DOHH2 (cell line): ENCODE results near the gene NFE2L2.

ENCODE experiments used
- H3F3A ChIP-seq: fragments of 200-600 bp; sonication (generic), shearing (Covaris generic); 2 replicates; pipeline ENCODE4 v1.6.0; 2016; ENCODE audit warnings: antibody characterized with exemption, mild to moderate bottlenecking; ENCODE audit not compliant: control insufficient read depth, insufficient read depth
- H3K27ac ChIP-seq: fragments of 200-600 bp; sonication (generic); 2 replicates; pipeline ENCODE4 v1.5.1; 2014; ENCODE audit warnings: low read depth, mild to moderate bottlenecking, low read length, moderate library complexity
- H3K27me3 ChIP-seq: fragments of 200-600 bp; sonication (generic); 2 replicates; pipeline ENCODE4 v1.6.1; 2014; ENCODE audit warnings: mild to moderate bottlenecking, low read length, mixed read lengths; ENCODE audit not compliant: control insufficient read depth
- H3K36me3 ChIP-seq: fragments of 200-600 bp; sonication (generic); 2 replicates; pipeline ENCODE4 v1.6.1; 2014; ENCODE audit warnings: mild to moderate bottlenecking, low read length, moderate library complexity, mixed read lengths; ENCODE audit not compliant: control insufficient read depth
- H3K4me1 ChIP-seq: fragments of 200-600 bp; sonication (generic); 2 replicates; pipeline ENCODE4 v1.6.1; 2014; ENCODE audit warnings: mild to moderate bottlenecking, low read length, mixed read lengths; ENCODE audit not compliant: control insufficient read depth
- H3K4me2 ChIP-seq: fragments of 200-600 bp; sonication (generic); 2 replicates; pipeline ENCODE4 v1.6.0; 2014; ENCODE audit warnings: mild to moderate bottlenecking, low read length, moderate library complexity
- H3K4me3 ChIP-seq: fragments of 200-600 bp; sonication (generic); 2 replicates; pipeline ENCODE4 v1.5.1; 2014; ENCODE audit warnings: mild to moderate bottlenecking, low read length, mixed read lengths
- H3K79me2 ChIP-seq: fragments of 200-600 bp; sonication (generic); 2 replicates; pipeline ENCODE4 v1.6.1; 2014; ENCODE audit warnings: mild to moderate bottlenecking, low read length, mixed read lengths; ENCODE audit not compliant: control insufficient read depth
- H3K9me2 ChIP-seq: fragments of 200-600 bp; sonication (generic); replicated peaks from 2 replicates; pipeline ENCODE4 v1.6.1; 2014; ENCODE audit warnings: mild to moderate bottlenecking, low read length, mixed read lengths; ENCODE audit not compliant: control insufficient read depth
- H3K9me3 ChIP-seq: fragments of 200-600 bp; sonication (generic); 2 replicates; pipeline ENCODE4 v1.6.1; 2014; ENCODE audit warnings: antibody characterized with exemption, low read length, mixed read lengths; ENCODE audit not compliant: control insufficient read depth, insufficient read depth
- H4K20me1 ChIP-seq: fragments of 200-600 bp; sonication (generic); 2 replicates; pipeline ENCODE4 v1.6.0; 2014; ENCODE audit warnings: low read depth, mild to moderate bottlenecking, antibody characterized with exemption, low read length, moderate library complexity; ENCODE audit not compliant: control insufficient read depth, insufficient read depth
- EZH2phosphoT487 ChIP-seq: fragments of 200-600 bp; sonication (generic); IDR thresholded peaks from 2 replicates; pipeline ENCODE4 v1.6.1; 2017; ENCODE audit warnings: borderline replicate concordance, mild to moderate bottlenecking, antibody characterized with exemption, low read length, moderate library complexity, mixed read lengths
- TF ChIP-seq, protein P1 (sequence below): fragments of 200-600 bp; sonication (generic); IDR thresholded peaks from one replicate; pipeline ENCODE4 v1.5.1; 2014; ENCODE audit warnings: antibody characterized with exemption, mild to moderate bottlenecking, low read depth, low read length; ENCODE audit not compliant: poor library complexity, severe bottlenecking

NFE2L2 gene

DNA sequence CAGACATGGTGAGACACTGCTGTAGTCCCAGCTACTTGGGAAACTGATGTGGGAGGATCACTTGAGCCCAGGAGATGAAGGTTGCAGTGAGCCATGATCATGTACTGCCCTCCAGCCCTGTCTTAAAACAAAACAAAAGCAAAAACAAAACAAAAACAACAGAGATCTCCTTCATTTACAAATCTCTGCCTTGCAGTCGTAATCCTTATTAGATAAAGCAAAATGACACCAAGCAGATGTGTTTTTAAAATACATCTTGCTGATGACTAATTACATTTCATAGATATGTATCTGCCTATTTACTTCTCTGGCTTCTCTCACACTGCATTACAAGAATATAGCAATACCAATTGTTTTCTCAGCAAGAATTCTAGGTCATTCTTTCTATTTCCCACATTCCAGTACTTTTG lies 22.8 kb downstream of the NFE2L2 start:
- no peaks in the 10 kb centered on the region for H3K27me3 ChIP-seq
- no peak for TF ChIP-seq EZH2phosphoT487
- TF ChIP-seq, protein P1, sequence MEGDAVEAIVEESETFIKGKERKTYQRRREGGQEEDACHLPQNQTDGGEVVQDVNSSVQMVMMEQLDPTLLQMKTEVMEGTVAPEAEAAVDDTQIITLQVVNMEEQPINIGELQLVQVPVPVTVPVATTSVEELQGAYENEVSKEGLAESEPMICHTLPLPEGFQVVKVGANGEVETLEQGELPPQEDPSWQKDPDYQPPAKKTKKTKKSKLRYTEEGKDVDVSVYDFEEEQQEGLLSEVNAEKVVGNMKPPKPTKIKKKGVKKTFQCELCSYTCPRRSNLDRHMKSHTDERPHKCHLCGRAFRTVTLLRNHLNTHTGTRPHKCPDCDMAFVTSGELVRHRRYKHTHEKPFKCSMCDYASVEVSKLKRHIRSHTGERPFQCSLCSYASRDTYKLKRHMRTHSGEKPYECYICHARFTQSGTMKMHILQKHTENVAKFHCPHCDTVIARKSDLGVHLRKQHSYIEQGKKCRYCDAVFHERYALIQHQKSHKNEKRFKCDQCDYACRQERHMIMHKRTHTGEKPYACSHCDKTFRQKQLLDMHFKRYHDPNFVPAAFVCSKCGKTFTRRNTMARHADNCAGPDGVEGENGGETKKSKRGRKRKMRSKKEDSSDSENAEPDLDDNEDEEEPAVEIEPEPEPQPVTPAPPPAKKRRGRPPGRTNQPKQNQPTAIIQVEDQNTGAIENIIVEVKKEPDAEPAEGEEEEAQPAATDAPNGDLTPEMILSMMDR, result no peak

DNA sequence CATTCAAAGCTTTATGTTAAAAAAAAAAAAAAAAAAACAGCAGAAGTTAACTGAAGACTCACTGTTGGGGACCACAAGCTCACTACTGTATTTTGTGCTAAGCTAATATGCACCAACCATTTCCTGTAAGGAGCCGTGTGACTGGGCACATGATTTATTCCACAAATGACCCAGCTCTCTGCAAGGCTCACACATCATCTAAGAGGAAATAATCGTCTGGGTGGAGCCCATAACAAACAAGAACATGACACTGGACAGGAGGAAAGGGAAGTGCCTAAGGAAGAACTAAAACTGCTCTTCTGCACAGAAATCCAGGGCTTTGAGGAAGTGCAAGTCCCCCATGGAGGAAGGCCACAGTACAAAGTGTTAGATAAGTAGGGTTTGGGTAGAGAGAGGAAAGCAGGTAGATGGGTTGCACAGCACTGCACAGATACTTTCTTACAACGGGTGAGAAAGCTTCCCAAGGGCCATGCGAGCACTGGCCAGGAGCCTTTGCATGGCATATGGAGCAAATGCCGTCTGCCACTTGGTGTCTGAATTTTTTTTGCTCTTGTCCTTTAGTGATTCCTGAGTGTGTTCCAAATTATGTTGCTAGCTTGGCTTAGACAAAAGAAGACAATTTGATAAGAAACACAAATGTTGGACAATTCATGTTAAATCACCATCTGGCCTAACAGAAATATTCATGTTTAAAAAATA lies 24.4 kb downstream of the NFE2L2 start:
- peak overlapping the region; percentile 49 for H3K4me2 ChIP-seq
- H3K9me2 ChIP-seq, result no peaks in the 10 kb centered on the region
- H3K27ac ChIP-seq, result 0 out of 2 replicates have a peak overlapping the region, but pooled peaks have one; percentile 1
- no peaks in the 10 kb centered on the region for H3F3A ChIP-seq
- H3K9me3 ChIP-seq, result no peaks in the 10 kb centered on the region
- no peaks in the 10 kb centered on the region for H3K27me3 ChIP-seq
- peaks cover 98% of the 10 kb centered on the region for H3K79me2 ChIP-seq
- H4K20me1 ChIP-seq, result peaks cover 47% of the 10 kb centered on the region; the same call in 1 of the 2 replicates
- H3K4me1 ChIP-seq, result peaks cover 43% of the 10 kb centered on the region
- H3K36me3 ChIP-seq, result peaks cover 41% of the 10 kb centered on the region
- TF ChIP-seq, protein P1, result no peak
- TF ChIP-seq EZH2phosphoT487, result no peak
- H3K4me3 ChIP-seq, result peak overlapping the region; percentile 21; the same call in 1 of the 2 replicates

More for the DNA sequence above, 22.8 kb downstream of the NFE2L2 start:
- Histone ChIP-seq H3K27ac (no peak overlapping the region), H3K4me2 (peak overlapping the region; percentile 22; the same call in 1 of the 2 replicates), H4K20me1 (peaks cover 52% of the 10 kb centered on the region; the same call in 1 of the 2 replicates), H3K4me3 (no peak overlapping the region), H3K9me2 (no peaks in the 10 kb centered on the region), H3K36me3 (peaks cover 30% of the 10 kb centered on the region), H3K79me2 (peaks cover 99% of the 10 kb centered on the region), H3K4me1 (peaks cover 43% of the 10 kb centered on the region), H3K9me3 (no peaks in the 10 kb centered on the region), H3F3A (no peaks in the 10 kb centered on the region)

DNA sequence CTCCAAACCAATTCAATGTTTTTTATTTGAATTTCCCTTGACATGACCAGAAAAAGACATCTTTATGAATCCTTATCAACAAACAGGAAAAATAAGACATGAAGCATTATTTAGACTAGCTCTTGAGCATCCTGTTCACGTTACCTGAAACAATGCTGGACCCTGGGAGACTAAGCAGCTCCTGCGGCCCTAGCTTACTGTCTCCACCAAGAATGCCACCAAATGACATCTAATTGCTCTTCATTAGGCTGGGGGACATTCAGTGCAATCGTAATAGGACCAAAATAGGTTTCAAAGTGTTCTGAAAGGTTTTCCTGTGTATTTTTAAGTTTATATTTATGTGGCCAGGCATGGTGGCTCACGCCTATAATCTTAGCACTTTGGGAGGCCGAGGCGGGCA lies 25.5 kb downstream of the NFE2L2 start:
- Histone ChIP-seq H3K27ac (no peak overlapping the region), H3K9me2 (no peaks in the 10 kb centered on the region), H3F3A (no peaks in the 10 kb centered on the region), H3K36me3 (peaks cover 48% of the 10 kb centered on the region), H3K27me3 (no peaks in the 10 kb centered on the region), H3K79me2 (peaks cover 95% of the 10 kb centered on the region), H3K4me3 (no peak overlapping the region), H3K4me1 (peaks cover 43% of the 10 kb centered on the region), H4K20me1 (peaks cover 47% of the 10 kb centered on the region; the same call in 1 of the 2 replicates), H3K9me3 (no peaks in the 10 kb centered on the region), H3K4me2 (no peak overlapping the region)
- TF ChIP-seq, protein P1, result no peak
- no peak for TF ChIP-seq EZH2phosphoT487
